Cardiac muscle cell (in vitro differentiated cells and primary cell): Measurements from ENCODE around the gene MMP21. TPM values are rescaled to one million over a fixed set of nuclear protein-coding genes. Genes with fewer than 3 reads are reported as not detected.

Experiments
- DNase-seq, 2 donors: peaks; one replicate each; pipeline versions ENCODE4 v3.0.0 to v3.0.0-alpha.2; 2010 to 2017; ENCODE audit warnings: low read depth in 1 of 2, low spot score in 1 of 2
- H3K27ac ChIP-seq: fragments of 200-600 bp; sonication (generic); 2 replicates; pipeline ENCODE4 v1.5.1; 2016
- H3K27me3 ChIP-seq: fragments of 200-600 bp; sonication (generic); 2 replicates; pipeline ENCODE4 v1.6.0; 2016; ENCODE audit warnings: control low read depth
- H3K36me3 ChIP-seq: fragments of 200-600 bp; sonication (generic); 2 replicates; pipeline ENCODE4 v1.5.1; 2016; ENCODE audit warnings: control low read depth
- H3K4me1 ChIP-seq: fragments of 200-600 bp; sonication (generic); 2 replicates; pipeline ENCODE4 v1.8.1; 2017; ENCODE audit warnings: low read depth, mild to moderate bottlenecking, mixed run types
- H3K4me3 ChIP-seq: fragments of 200-600 bp; sonication (generic); 2 replicates; pipeline ENCODE4 v1.5.1; 2016; ENCODE audit warnings: mild to moderate bottlenecking
- H3K9me3 ChIP-seq: fragments of 200-600 bp; sonication (generic); 2 replicates; pipeline ENCODE4 v1.5.1; 2017; ENCODE audit warnings: low read depth, mild to moderate bottlenecking, control low read depth
- polyA plus RNA-seq: library from polyadenylated mRNA; unstranded; fragments of >200 nt; fragmentation: Nextera tagmentation; extraction: Ambion mirVana; gene quantifications from 2 replicates; pipeline ENCODE4 v1.2.1, GENCODE V29; 2016
- total RNA-seq: library from RNA; depleted of rRNA; stranded (reverse); fragments of >200 nt; gene quantifications from 2 replicates; pipeline ENCODE4 v1.2.3, GENCODE V29; 2016
- TF ChIP-seq, protein P1 (sequence below): IDR thresholded peaks from 2 replicates; pipeline ENCODE4 v1.5.1; 2012; ENCODE audit warnings: low read depth, mild to moderate bottlenecking, low read length

The MMP21 gene
- total and polyA plus RNA-seq, 2 experiments from 2014 or later = not detected

DNA sequence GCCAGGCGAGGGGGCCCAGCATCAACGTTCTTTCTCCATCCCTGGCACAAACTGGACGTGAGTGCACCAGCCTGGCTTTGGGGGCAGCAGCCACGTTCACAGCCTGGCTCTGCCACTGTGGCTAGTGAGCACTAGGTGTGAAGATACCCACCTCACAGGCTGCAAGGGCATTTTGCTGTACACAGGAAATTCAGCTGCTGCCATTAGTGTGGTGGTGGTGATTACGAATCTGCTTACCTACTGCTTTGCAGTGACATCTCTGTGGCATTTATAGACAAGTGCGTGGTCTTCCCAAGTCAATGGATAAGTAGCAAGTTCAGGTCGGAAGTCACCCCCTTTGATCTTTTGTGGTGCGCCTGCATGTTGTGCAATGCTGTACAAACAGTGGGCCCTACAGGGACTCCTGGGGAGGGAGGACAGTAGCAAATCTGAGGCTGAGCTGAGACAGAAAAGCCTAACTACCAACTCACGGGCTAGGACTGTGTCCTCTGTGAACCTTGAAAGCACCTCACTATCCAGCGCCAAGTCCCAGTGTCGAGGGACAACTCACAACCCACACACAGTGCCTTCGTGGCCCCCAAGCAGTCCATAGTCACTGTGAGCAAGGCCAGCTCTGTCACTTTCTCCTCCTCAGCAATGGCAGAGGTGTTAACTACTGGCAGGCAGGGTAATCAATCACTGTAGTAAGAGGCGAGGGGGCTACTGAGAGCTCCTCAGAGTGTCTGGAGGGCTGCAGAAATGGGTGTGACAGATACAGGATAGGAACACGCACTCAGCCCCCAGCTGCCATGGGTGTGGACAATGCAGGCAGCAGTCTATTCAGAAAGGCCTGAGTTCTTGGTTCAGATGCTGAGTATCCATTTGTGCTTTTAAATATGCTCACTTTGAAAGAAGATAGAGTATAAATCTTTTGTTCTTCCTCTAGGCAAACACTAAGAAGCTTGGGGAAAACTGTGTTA lies 17.0 kb upstream of the MMP21 start:
- Histone ChIP-seq H3K4me3 (no peak overlapping the region), H3K27me3 (no peaks in the 10 kb centered on the region), H3K27ac (no peak overlapping the region), H3K9me3 (no peaks in the 10 kb centered on the region), H3K4me1 (no peaks in the 10 kb centered on the region), H3K36me3 (peaks cover 19% of the 10 kb centered on the region)
- DNase-seq = no peak
- TF ChIP-seq, protein P1, sequence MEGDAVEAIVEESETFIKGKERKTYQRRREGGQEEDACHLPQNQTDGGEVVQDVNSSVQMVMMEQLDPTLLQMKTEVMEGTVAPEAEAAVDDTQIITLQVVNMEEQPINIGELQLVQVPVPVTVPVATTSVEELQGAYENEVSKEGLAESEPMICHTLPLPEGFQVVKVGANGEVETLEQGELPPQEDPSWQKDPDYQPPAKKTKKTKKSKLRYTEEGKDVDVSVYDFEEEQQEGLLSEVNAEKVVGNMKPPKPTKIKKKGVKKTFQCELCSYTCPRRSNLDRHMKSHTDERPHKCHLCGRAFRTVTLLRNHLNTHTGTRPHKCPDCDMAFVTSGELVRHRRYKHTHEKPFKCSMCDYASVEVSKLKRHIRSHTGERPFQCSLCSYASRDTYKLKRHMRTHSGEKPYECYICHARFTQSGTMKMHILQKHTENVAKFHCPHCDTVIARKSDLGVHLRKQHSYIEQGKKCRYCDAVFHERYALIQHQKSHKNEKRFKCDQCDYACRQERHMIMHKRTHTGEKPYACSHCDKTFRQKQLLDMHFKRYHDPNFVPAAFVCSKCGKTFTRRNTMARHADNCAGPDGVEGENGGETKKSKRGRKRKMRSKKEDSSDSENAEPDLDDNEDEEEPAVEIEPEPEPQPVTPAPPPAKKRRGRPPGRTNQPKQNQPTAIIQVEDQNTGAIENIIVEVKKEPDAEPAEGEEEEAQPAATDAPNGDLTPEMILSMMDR = no peak

DNA sequence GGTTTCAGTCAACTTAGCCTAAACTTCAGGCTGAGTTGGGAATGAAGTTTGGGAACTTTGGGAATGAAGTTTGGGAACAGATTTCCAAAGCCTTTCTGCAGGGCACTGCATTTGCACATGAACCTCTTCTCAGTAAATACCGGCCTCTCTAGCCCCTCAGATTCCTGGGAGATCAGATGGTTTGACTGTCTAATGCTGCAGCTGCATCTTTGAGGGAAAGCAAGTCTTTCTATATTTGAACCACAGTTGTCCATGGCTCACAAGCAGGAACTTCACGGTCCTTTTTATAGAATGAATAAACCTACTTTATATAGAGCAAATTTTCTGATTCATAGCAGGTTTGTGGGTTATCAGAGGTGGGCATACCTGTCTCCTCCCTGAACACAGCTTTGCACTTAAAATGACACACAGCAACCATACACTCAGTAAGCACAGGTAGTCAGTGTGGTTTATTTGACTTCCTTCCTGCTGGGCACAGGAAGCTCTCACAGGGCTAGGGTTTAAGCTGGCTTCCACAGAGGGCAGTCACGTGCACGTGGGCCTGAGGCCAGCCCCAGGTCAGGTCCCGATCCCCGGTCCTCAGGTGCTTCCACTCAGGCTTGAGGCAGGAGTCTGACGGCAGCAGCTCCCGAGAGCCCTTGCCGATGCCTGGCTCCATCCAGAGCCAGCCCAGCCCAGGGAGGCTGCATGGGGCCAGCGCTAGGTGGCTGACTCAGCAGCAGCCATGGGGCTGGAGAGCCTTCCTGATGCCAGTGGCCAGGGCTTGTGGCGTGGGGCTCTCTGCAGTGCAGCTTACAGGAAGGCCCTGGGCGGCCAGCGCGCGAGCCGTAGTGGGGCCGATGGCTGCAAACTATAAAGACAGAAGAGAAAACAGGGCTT lies 12.8 kb upstream of the MMP21 start:
- no peak for DNase-seq
- Histone ChIP-seq H3K4me1 (no peaks in the 10 kb centered on the region), H3K27me3 (no peaks in the 10 kb centered on the region), H3K9me3 (no peaks in the 10 kb centered on the region), H3K27ac (no peak overlapping the region), H3K36me3 (peaks cover 7% of the 10 kb centered on the region), H3K4me3 (no peak overlapping the region)
- TF ChIP-seq, protein P1 = no peak

DNA sequence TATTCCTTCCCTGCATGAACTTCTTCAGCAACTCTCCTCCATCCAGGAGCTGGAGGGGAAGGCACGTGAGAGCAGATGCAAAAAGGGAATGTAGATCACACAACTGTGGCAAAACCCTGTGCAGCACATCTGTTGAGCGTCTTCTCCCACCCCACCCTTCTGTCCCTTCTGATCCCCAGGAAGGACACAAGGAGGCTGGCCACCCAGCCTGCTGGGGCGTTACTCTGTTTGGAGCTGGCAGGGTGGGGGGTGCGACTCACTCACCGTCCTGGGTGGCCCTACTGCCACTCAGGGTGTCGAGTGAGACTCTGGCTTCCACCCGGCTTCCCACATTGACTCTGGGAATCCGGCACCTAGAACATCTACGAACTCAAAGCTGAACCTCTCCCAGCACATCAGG lies 10.2 kb upstream of the MMP21 start:
- H3K4me3 ChIP-seq = no peak overlapping the region
- H3K4me1 ChIP-seq = no peaks in the 10 kb centered on the region
- TF ChIP-seq, protein P1 = no peak
- no peak for DNase-seq
- no peak overlapping the region for H3K27ac ChIP-seq
- no peaks in the 10 kb centered on the region for H3K9me3 ChIP-seq
- no peaks in the 10 kb centered on the region for H3K27me3 ChIP-seq
- H3K36me3 ChIP-seq = no peaks in the 10 kb centered on the region

DNA sequence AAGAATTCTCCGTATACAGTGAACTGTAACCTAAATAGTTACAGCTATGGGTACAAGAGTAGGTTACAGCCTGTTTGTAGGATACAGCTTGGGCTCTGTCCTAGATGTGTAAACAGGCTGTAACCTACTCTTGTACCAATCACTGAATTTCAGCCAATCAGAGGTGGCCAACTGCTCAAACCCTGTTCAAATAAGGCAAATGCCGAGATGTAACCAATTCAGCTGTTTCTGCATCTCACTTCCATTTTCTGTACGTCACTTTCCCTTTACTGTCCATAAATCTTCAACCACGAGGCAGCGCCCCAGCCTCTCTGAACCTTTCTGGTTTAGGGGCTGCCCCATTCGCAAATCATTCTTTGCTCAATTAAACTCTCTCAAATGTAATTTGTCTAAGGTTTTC lies 8.3 kb upstream of the MMP21 start:
- TF ChIP-seq, protein P1 = no peak
- Histone ChIP-seq H3K9me3 (no peaks in the 10 kb centered on the region), H3K36me3 (no peaks in the 10 kb centered on the region), H3K27ac (no peak overlapping the region), H3K27me3 (no peaks in the 10 kb centered on the region), H3K4me1 (no peaks in the 10 kb centered on the region), H3K4me3 (no peak overlapping the region)
- DNase-seq = no peak

DNA sequence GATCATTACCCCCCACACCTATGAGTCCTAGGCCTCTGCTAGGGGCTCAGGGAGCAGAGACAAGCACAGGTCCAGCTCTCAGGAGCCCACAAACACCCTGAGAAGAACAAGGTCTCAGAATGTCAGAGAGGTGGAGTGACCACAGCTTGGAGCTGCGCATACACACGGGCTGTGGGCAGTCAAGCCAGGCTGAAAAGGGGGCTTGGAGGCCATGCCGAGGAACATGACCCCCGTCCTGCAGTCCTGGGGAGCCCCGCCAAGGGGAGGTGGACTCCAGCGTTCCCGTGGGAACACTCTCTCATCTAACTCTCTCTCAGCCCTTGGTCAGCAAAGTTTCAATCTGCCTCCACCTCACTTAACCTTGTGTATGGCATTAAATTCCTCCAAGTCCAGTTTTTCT lies 7.8 kb upstream of the MMP21 start:
- DNase-seq = no peak
- Histone ChIP-seq H3K9me3 (no peaks in the 10 kb centered on the region), H3K27ac (no peak overlapping the region), H3K27me3 (no peaks in the 10 kb centered on the region), H3K4me1 (no peaks in the 10 kb centered on the region), H3K4me3 (no peak overlapping the region), H3K36me3 (no peaks in the 10 kb centered on the region)
- TF ChIP-seq, protein P1 = no peak
